Suprapubic skin (tissue), 3 donors: Measurements from ENCODE around the gene KIAA0825.

Experiments
- CTCF ChIP-seq, 2 donors: fragments of 200-600 bp in 1 of 2; fragments of 450-650 bp in 1 of 2; sonication (generic) in 1 of 2; IDR thresholded peaks; one replicate each; pipeline ENCODE4 v1.5.1; 2016 to 2019; ENCODE audit warnings: antibody characterized with exemption in 2 of 2, mild to moderate bottlenecking in 1 of 2, moderate library complexity in 1 of 2
- POLR2A ChIP-seq, 2 donors: fragments of 450-650 bp; IDR thresholded peaks; one replicate each; pipeline ENCODE4 v1.6.1; 2017; ENCODE audit warnings: antibody characterized with exemption in 2 of 2, mild to moderate bottlenecking in 2 of 2, moderate library complexity in 2 of 2

GRCh38 chr5:94516148-94516547 lies 102.3 kb downstream of the KIAA0825 start:
- no peak for TF ChIP-seq CTCF (IDR thresholded peaks at IDR 0.05)
- TF ChIP-seq POLR2A (IDR thresholded peaks at IDR 0.05): no peak
